ENCODE results near the gene SYT9.

- TF ChIP-seq POLR2A (IDR thresholded peaks at IDR 0.05): no peak
- TF ChIP-seq CTCF (IDR thresholded peaks at IDR 0.05): no peak
Measured at GRCh38 chr11:7444091-7444981, 192.6 kb downstream of the SYT9 start.

All from suprapubic skin (tissue), 3 donors.